GM19023 (cell line): ENCODE data around the gene RBM33.

Source experiments
- ATAC-seq: cut with Tn5 transposase; IDR thresholded peaks from one replicate; pipeline ENCODE4 v1.9.1; 2021; ENCODE audit warnings: mild to moderate bottlenecking, moderate library complexity; ENCODE audit not compliant: unreplicated experiment

The RBM33 gene

GRCh38 chr7:155818154-155818819, 173.8 kb downstream of the RBM33 start:
- no peak for ATAC-seq

- ATAC-seq, result no peak
These were observed 174.3 kb downstream of the RBM33 start for GRCh38 chr7:155818820-155819168.

- ATAC-seq, result no peak
These were observed 174.7 kb downstream of the RBM33 start for GRCh38 chr7:155819186-155819585.

- ATAC-seq, result no peak
These were observed 175.8 kb downstream of the RBM33 start for GRCh38 chr7:155820246-155820645.

- no peak for ATAC-seq
These were observed 176.3 kb downstream of the RBM33 start for GRCh38 chr7:155820788-155821187.

- ATAC-seq, result no peak
These were observed 177.4 kb downstream of the RBM33 start for GRCh38 chr7:155821851-155822250.

- ATAC-seq, result no peak
These were observed 179.9 kb downstream of the RBM33 start for GRCh38 chr7:155824227-155824886.

- ATAC-seq, result no peak
These were observed 180.9 kb downstream of the RBM33 start for GRCh38 chr7:155825336-155825735.

- no peak for ATAC-seq
These were observed 185.5 kb downstream of the RBM33 start for GRCh38 chr7:155829796-155830470.
